Liver (tissue), 9 donors: ENCODE measurements around the gene UMPS. TPM values are rescaled to one million over a fixed set of nuclear protein-coding genes. Genes with fewer than 3 reads are reported as not detected.

Experiments used
- DNase-seq: peaks from one replicate; pipeline ENCODE4 v3.0.0-alpha.2; 2017; ENCODE audit warnings: low spot score
- H3K27ac ChIP-seq, 2 donors: one replicate each; pipeline ENCODE4 v1.7.0; 2013; ENCODE audit warnings: inconsistent platforms in 2 of 2, low read length in 2 of 2, control low read depth in 1 of 2, low read depth in 1 of 2, mild to moderate bottlenecking in 1 of 2
- H3K27me3 ChIP-seq, 4 donors: one replicate each; pipeline versions ENCODE4 v1.6.1 to v1.7.0; 2013; ENCODE audit warnings: low read length in 3 of 4, inconsistent platforms in 1 of 4, mild to moderate bottlenecking in 1 of 4, moderate library complexity in 1 of 4; ENCODE audit not compliant: control insufficient read depth in 4 of 4, insufficient read depth in 4 of 4
- H3K36me3 ChIP-seq, 4 donors: one replicate each; pipeline versions ENCODE4 v1.6.1 to v1.7.0; 2013; ENCODE audit warnings: low read length in 3 of 4, mild to moderate bottlenecking in 3 of 4, low read depth in 1 of 4, moderate library complexity in 1 of 4; ENCODE audit not compliant: control insufficient read depth in 4 of 4, insufficient read depth in 3 of 4
- H3K4me1 ChIP-seq, 4 donors: one replicate each; pipeline versions ENCODE4 v1.6.1 to v1.7.0; 2013; ENCODE audit warnings: low read length in 3 of 4, mild to moderate bottlenecking in 3 of 4, moderate library complexity in 1 of 4; ENCODE audit not compliant: control insufficient read depth in 4 of 4, insufficient read depth in 4 of 4
- H3K4me3 ChIP-seq, 3 donors: one replicate each; pipeline versions ENCODE4 v1.6.1 to v1.7.0; 2013; ENCODE audit warnings: low read length in 3 of 3, control low read depth in 1 of 3, low read depth in 1 of 3, mild to moderate bottlenecking in 1 of 3
- H3K9ac ChIP-seq, 2 donors: one replicate each; pipeline ENCODE4 v1.7.0; 2013; ENCODE audit warnings: low read length in 2 of 2, mild to moderate bottlenecking in 2 of 2, moderate library complexity in 2 of 2, control low read depth in 1 of 2, low read depth in 1 of 2
- H3K9me3 ChIP-seq, 4 donors: one replicate each; pipeline versions ENCODE4 v1.6.1 to v1.7.0; 2013; ENCODE audit warnings: low read length in 3 of 4; ENCODE audit not compliant: control insufficient read depth in 4 of 4
- ATF3 ChIP-seq: IDR thresholded peaks from 2 replicates; pipeline ENCODE4 v1.6.1; 2016; ENCODE audit warnings: antibody characterized with exemption
- CTCF ChIP-seq: fragments of 150-350 bp; IDR thresholded peaks from 2 replicates; pipeline ENCODE4 v1.5.1; 2017; ENCODE audit warnings: improper control_type of control experiment, low read depth, low read length; ENCODE audit not compliant: missing input control
- EGR1 ChIP-seq, 2 donors: IDR thresholded peaks; 2 replicates each; pipeline ENCODE4 v1.6.1; 2016 to 2018; ENCODE audit warnings: antibody characterized with exemption in 2 of 2, low read depth in 2 of 2
- FOXA1 ChIP-seq: IDR thresholded peaks from 2 replicates; pipeline ENCODE4 v1.6.1; 2016; ENCODE audit warnings: antibody characterized with exemption
- FOXA2 ChIP-seq: IDR thresholded peaks from 2 replicates; pipeline ENCODE4 v1.6.1; 2016; ENCODE audit warnings: antibody characterized with exemption
- GABPA ChIP-seq, 2 donors: IDR thresholded peaks in 1 of 2; conservative IDR thresholded peaks in 1 of 2; 2 replicates each; pipeline ENCODE4 v1.6.1; 2016; ENCODE audit warnings: antibody characterized with exemption in 2 of 2, mild to moderate bottlenecking in 1 of 2, moderate library complexity in 1 of 2
- HNF4A ChIP-seq, 2 donors: conservative IDR thresholded peaks; 2 replicates each; pipeline ENCODE4 v1.6.1; 2016; ENCODE audit warnings: antibody characterized with exemption in 2 of 2, mild to moderate bottlenecking in 2 of 2
- HNF4G ChIP-seq: IDR thresholded peaks from 2 replicates; pipeline ENCODE4 v1.6.1; 2016; ENCODE audit warnings: antibody characterized with exemption
- JUND ChIP-seq, 2 donors: IDR thresholded peaks; 2 replicates each; pipeline ENCODE4 v1.6.1; 2016; ENCODE audit warnings: antibody characterized with exemption in 2 of 2
- MAX ChIP-seq: IDR thresholded peaks from 2 replicates; pipeline ENCODE4 v1.6.1; 2016; ENCODE audit warnings: antibody characterized with exemption
- NR2F2 ChIP-seq: IDR thresholded peaks from 2 replicates; pipeline ENCODE4 v1.6.1; 2016; ENCODE audit warnings: antibody characterized with exemption
- RAD21 ChIP-seq, 2 donors: IDR thresholded peaks; 2 replicates each; pipeline ENCODE4 v1.6.1; 2016; ENCODE audit warnings: antibody characterized with exemption in 2 of 2, mild to moderate bottlenecking in 2 of 2
- RXRA ChIP-seq, 2 donors: IDR thresholded peaks; 2 replicates each; pipeline ENCODE4 v1.6.1; 2017 to 2018; ENCODE audit warnings: antibody characterized with exemption in 2 of 2, mild to moderate bottlenecking in 1 of 2
- SP1 ChIP-seq: IDR thresholded peaks from 2 replicates; pipeline ENCODE4 v1.6.1; 2018; ENCODE audit warnings: antibody characterized with exemption, mild to moderate bottlenecking
- TAF1 ChIP-seq: conservative IDR thresholded peaks from 2 replicates; pipeline ENCODE4 v1.6.1; 2016; ENCODE audit warnings: antibody characterized with exemption, mild to moderate bottlenecking
- YY1 ChIP-seq: IDR thresholded peaks from 2 replicates; pipeline ENCODE4 v1.6.1; 2016; ENCODE audit warnings: antibody characterized with exemption, mild to moderate bottlenecking
- WGBS: extraction: QIAGEN DNeasy Blood & Tissue Kit; methylation state at CpG from one replicate; pipeline ENCODE4 v1.1.7; 2013; 5-methylcytosine and 5-hydroxymethylcytosine counted together
- polyA plus RNA-seq, 2 donors: library from polyadenylated mRNA; stranded (reverse) in 1 of 2; unstranded in 1 of 2; fragments of 200-250 nt in 1 of 2; fragments of >200 nt in 1 of 2; fragmentation: Nextera tagmentation in 1 of 2; extraction: Ambion mirVana in 1 of 2; gene quantifications; one replicate each; pipeline versions ENCODE4 v1.2.1 to v1.2.3, GENCODE V29; 2013 to 2015
- total RNA-seq, 2 donors: library from RNA; depleted of rRNA; stranded (reverse); fragments of >200 nt; gene quantifications; one replicate each; pipeline ENCODE4 v1.2.3, GENCODE V29; 2014
- TF ChIP-seq, protein P1 (sequence below): IDR thresholded peaks from 2 replicates; pipeline ENCODE4 v1.6.1; 2016; ENCODE audit warnings: antibody characterized with exemption
- TF ChIP-seq, protein P2 (sequence below): IDR thresholded peaks from 2 replicates; pipeline ENCODE4 v1.6.1; 2016; ENCODE audit warnings: antibody characterized with exemption, mild to moderate bottlenecking
- donor health status: healthy.
- donor health status: healthy.
- donor health status: healthy.
- donor health status: healthy.
- donor health status: healthy.

UMPS gene
- total and polyA plus RNA-seq, 4 donors: 21.3 to 39.4 (median 26.0) TPM

DNA sequence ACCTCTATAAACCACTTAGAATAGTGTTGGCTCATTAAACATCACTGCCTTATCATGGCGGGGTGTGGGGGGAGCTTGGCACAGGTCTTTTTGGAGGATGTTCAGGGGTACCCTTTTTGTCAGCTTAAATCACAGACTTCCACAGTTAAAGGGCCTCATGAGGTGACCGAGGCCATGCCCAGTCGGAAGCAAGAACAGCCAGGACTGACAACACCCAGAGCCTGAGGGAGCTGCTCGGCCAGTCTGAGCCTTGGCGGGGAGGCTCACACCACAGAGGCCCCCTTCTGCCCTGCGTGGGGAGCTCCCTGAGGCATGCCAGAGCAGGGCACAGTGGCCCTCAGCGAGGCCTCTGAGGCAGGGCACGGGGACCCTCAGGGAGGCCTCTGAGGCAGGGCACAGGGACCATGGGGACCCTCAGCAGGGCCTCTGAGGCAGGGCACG, 49.5 kb downstream of the UMPS start:
- Histone ChIP-seq H3K27me3 (no peaks in the 10 kb centered on the region), H3K9ac (no peak overlapping the region), H3K36me3 (peaks cover 0 to 8% (median 0%) of the 10 kb centered on the region in 4 donors), H3K27ac (peak overlapping the region; percentile 65 to 78), H3K9me3 (no peaks in the 10 kb centered on the region), H3K4me3 (no peak overlapping the region), H3K4me1 (peaks cover 0 to 18% (median 17%) of the 10 kb centered on the region in 4 donors)
- no peak for TF ChIP-seq MAX
- no peak for TF ChIP-seq EGR1 (IDR thresholded peaks at IDR 0.05; ENCODE audit: low read depth in 2 of 2)
- no peak for TF ChIP-seq ATF3
- no peak for TF ChIP-seq FOXA2
- TF ChIP-seq GABPA (IDR thresholded peaks at IDR 0.05 in 1 of 2, conservative IDR thresholded peaks at IDR 0.05 in 1 of 2): no peak
- TF ChIP-seq, protein P1, sequence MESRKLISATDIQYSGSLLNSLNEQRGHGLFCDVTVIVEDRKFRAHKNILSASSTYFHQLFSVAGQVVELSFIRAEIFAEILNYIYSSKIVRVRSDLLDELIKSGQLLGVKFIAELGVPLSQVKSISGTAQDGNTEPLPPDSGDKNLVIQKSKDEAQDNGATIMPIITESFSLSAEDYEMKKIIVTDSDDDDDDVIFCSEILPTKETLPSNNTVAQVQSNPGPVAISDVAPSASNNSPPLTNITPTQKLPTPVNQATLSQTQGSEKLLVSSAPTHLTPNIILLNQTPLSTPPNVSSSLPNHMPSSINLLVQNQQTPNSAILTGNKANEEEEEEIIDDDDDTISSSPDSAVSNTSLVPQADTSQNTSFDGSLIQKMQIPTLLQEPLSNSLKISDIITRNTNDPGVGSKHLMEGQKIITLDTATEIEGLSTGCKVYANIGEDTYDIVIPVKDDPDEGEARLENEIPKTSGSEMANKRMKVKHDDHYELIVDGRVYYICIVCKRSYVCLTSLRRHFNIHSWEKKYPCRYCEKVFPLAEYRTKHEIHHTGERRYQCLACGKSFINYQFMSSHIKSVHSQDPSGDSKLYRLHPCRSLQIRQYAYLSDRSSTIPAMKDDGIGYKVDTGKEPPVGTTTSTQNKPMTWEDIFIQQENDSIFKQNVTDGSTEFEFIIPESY: no peak
- no peak for DNase-seq
- WGBS: 96% methylated on average over 9 of the region's 9 CpGs

GRCh38 chr3:124780356-124780755, 50.1 kb downstream of the UMPS start:
- Histone ChIP-seq H3K4me1 (peaks cover 0 to 18% (median 17%) of the 10 kb centered on the region in 4 donors), H3K27me3 (no peaks in the 10 kb centered on the region), H3K9me3 (no peaks in the 10 kb centered on the region), H3K9ac (no peak overlapping the region), H3K36me3 (peaks cover 0 to 6% (median 0%) of the 10 kb centered on the region in 4 donors), H3K27ac (peak overlapping the region; percentile 65 to 78), H3K4me3 (no peak overlapping the region)
- 68% methylated on average over 8 of the region's 8 CpGs for WGBS
- TF ChIP-seq HNF4G (no peak), GABPA (IDR thresholded peaks at IDR 0.05 in 1 of 2, conservative IDR thresholded peaks at IDR 0.05 in 1 of 2) (no peak), HNF4A (conservative IDR thresholded peaks at IDR 0.05) (no peak), SP1 (no peak), JUND (IDR thresholded peaks at IDR 0.05) (no peak), FOXA1 (no peak), RAD21 (IDR thresholded peaks at IDR 0.05) (no peak), YY1 (no peak), TAF1 (no peak), CTCF (no peak), FOXA2 (no peak), MAX (no peak), NR2F2 (no peak), ATF3 (no peak), EGR1 (IDR thresholded peaks at IDR 0.05; ENCODE audit: low read depth in 2 of 2) (no peak), RXRA (IDR thresholded peaks at IDR 0.05) (no peak)
- TF ChIP-seq, protein P1: no peak
- TF ChIP-seq, protein P2, sequence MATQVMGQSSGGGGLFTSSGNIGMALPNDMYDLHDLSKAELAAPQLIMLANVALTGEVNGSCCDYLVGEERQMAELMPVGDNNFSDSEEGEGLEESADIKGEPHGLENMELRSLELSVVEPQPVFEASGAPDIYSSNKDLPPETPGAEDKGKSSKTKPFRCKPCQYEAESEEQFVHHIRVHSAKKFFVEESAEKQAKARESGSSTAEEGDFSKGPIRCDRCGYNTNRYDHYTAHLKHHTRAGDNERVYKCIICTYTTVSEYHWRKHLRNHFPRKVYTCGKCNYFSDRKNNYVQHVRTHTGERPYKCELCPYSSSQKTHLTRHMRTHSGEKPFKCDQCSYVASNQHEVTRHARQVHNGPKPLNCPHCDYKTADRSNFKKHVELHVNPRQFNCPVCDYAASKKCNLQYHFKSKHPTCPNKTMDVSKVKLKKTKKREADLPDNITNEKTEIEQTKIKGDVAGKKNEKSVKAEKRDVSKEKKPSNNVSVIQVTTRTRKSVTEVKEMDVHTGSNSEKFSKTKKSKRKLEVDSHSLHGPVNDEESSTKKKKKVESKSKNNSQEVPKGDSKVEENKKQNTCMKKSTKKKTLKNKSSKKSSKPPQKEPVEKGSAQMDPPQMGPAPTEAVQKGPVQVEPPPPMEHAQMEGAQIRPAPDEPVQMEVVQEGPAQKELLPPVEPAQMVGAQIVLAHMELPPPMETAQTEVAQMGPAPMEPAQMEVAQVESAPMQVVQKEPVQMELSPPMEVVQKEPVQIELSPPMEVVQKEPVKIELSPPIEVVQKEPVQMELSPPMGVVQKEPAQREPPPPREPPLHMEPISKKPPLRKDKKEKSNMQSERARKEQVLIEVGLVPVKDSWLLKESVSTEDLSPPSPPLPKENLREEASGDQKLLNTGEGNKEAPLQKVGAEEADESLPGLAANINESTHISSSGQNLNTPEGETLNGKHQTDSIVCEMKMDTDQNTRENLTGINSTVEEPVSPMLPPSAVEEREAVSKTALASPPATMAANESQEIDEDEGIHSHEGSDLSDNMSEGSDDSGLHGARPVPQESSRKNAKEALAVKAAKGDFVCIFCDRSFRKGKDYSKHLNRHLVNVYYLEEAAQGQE: no peak
- DNase-seq: no peak
